Osteoblast (primary cell): ENCODE data around the gene SORCS3. TPM values are rescaled to one million over a fixed set of nuclear protein-coding genes. Genes with fewer than 3 reads are reported as not detected.
A peak's percentile ranks its signal among the peaks of the same experiment; 100 is the strongest.

ENCODE experiments used
- DNase-seq: peaks from one replicate; pipeline ENCODE4 v3.0.0; 2011; ENCODE audit warnings: low spot score, mixed read lengths; ENCODE audit not compliant: insufficient read length; ENCODE audit errors: missing footprints
- H2AFZ ChIP-seq: 2 replicates; pipeline ENCODE4 v1.6.0; 2011; ENCODE audit warnings: mild to moderate bottlenecking, low read length
- H3K27ac ChIP-seq: 2 replicates; pipeline ENCODE4 v1.5.1; 2011; ENCODE audit warnings: mild to moderate bottlenecking, low read depth, low read length, moderate library complexity
- H3K27me3 ChIP-seq: 2 replicates; pipeline ENCODE4 v1.6.0; 2012; ENCODE audit warnings: mild to moderate bottlenecking, control low read depth, inconsistent platforms, low read length, moderate library complexity; ENCODE audit not compliant: insufficient read depth
- H3K36me3 ChIP-seq: 2 replicates; pipeline ENCODE4 v1.5.1; 2011; ENCODE audit warnings: mild to moderate bottlenecking, low read length, control low read depth, moderate library complexity; ENCODE audit not compliant: insufficient read depth
- H3K4me1 ChIP-seq: 2 replicates; pipeline ENCODE4 v1.5.1; 2011; ENCODE audit warnings: mild to moderate bottlenecking, low read length, control low read depth, moderate library complexity; ENCODE audit not compliant: insufficient read depth
- H3K4me2 ChIP-seq: 2 replicates; pipeline ENCODE4 v1.6.0; 2011; ENCODE audit warnings: mild to moderate bottlenecking, low read length; ENCODE audit not compliant: insufficient read depth
- H3K4me3 ChIP-seq: fragments of 200-600 bp; sonication (generic); 3 replicates; pipeline ENCODE4 v1.5.1; 2012; ENCODE audit warnings: mild to moderate bottlenecking, low read length, inconsistent platforms; ENCODE audit not compliant: insufficient read depth
- H3K79me2 ChIP-seq: 2 replicates; pipeline ENCODE4 v1.6.0; 2012; ENCODE audit warnings: mild to moderate bottlenecking, low read length, control low read depth, inconsistent platforms; ENCODE audit not compliant: insufficient read depth
- H3K9me3 ChIP-seq: 2 replicates; pipeline ENCODE4 v1.5.1; 2011; ENCODE audit warnings: low read depth, low read length, control low read depth
- H4K20me1 ChIP-seq: 2 replicates; pipeline ENCODE4 v1.6.0; 2012; ENCODE audit warnings: mild to moderate bottlenecking, low read length, control low read depth; ENCODE audit not compliant: insufficient read depth
- CTCF ChIP-seq: IDR thresholded peaks from 2 replicates; pipeline ENCODE4 v1.5.1; 2011; ENCODE audit warnings: mild to moderate bottlenecking, low read depth, low read length, moderate library complexity; ENCODE audit errors: extremely low read depth
- total RNA-seq: library from RNA; depleted of rRNA; stranded (reverse); fragments of >200 nt; gene quantifications from 2 replicates; pipeline ENCODE4 v1.2.3, GENCODE V29; 2012

Gene SORCS3
- total RNA-seq, 1 donor: not detected

DNA sequence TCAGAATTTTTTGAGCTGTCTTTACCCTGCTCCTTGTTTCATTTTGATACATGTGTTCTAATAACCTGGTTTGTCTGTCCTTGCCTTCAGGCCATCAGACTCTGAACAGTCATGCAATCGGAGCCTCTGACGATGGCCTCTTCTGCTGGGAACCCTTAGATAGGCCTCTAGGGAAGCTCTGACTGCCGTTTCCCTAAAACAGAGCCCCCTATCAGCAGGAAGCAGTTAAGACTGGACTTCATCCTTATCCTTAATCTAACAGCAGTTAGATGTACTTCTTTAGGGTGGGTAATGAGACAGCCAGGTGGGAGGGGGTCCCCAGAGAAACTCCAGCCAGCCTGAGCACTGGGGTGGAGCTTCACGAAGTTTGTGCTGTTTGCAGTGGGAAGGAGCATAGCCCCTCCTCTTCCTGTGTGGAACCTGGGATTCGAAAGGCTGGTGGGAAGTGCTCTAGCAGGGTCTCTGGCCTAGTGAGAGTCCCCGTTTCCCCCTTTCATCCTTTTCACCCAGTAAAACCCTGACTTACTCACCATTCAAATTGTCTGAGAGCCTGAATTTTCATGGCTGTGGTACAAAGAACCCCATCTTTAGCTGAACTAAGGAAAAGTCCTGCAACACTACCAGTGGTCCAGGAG, 28.4 kb upstream of the SORCS3 start:
- H3K4me2 ChIP-seq: no peak overlapping the region
- no peak for DNase-seq
- no peaks in the 10 kb centered on the region for H3K36me3 ChIP-seq

DNA sequence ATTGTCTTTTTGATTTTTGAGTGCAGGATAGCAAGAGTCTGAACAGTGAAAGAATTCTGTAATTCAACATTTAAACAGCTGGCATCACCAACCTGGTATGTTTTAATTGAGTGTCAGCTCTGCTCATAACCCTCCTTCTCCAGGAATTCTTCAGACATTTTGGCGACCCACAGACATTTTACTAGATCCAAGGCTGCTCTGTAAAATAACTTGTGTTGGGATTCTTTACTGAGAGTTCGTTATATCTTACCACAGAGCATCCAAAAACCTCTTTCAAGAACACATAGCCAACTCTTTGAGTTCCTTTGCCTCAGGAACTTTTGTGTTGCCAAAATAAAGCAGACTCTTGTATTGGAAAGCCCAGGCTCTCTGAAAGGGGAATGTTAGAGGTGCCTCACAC, 27.7 kb upstream of the SORCS3 start:
- no peaks in the 10 kb centered on the region for H3K4me1 ChIP-seq
- no peaks in the 10 kb centered on the region for H3K9me3 ChIP-seq
- no peaks in the 10 kb centered on the region for H3K27me3 ChIP-seq
- no peak overlapping the region for H2AFZ ChIP-seq
- no peak overlapping the region for H3K4me2 ChIP-seq
- H3K36me3 ChIP-seq: no peaks in the 10 kb centered on the region
- no peaks in the 10 kb centered on the region for H4K20me1 ChIP-seq
- no peak overlapping the region for H3K27ac ChIP-seq
- DNase-seq: no peak
- H3K79me2 ChIP-seq: no peaks in the 10 kb centered on the region
- no peak for TF ChIP-seq CTCF
- no peak overlapping the region for H3K4me3 ChIP-seq

More for the DNA sequence above, 28.4 kb upstream of the SORCS3 start:
- Histone ChIP-seq H3K4me1 (no peaks in the 10 kb centered on the region), H2AFZ (no peak overlapping the region), H3K4me3 (no peak overlapping the region), H3K9me3 (no peaks in the 10 kb centered on the region), H3K79me2 (no peaks in the 10 kb centered on the region), H3K27me3 (no peaks in the 10 kb centered on the region), H3K27ac (no peak overlapping the region), H4K20me1 (no peaks in the 10 kb centered on the region)
- no peak for TF ChIP-seq CTCF

DNA sequence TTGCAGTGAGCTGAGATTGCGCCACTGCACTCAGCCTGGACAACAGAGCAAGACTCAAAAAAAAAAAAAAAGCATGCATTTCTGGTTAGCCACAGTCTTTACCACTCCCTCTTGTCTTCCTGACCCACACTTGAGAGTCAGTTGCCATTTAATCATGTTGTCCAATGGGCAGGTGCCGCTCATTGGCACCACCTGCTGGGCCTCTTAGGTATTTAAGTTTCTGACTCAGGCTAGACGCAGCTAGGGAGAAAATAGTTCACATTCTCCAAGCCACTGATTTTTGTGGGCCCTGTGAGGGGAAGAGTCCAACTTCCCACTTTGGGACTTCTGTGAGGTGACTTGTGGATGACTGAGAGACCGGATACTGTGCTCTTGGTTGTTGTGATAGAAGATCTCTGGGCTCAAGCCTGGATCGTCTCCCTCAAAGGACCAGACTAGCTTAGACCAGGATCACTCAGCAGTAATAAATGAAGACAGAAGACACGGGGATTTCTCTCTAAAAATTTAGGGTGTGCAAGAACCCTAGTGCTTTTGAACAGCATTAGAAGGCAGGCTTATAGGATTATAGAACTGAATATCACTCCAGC, 26.8 kb upstream of the SORCS3 start:
- TF ChIP-seq CTCF: peak; percentile 55
- Histone ChIP-seq H3K36me3 (no peaks in the 10 kb centered on the region), H3K4me1 (no peaks in the 10 kb centered on the region), H3K4me2 (no peak overlapping the region), H4K20me1 (no peaks in the 10 kb centered on the region), H3K4me3 (no peak overlapping the region), H2AFZ (no peak overlapping the region), H3K27ac (no peak overlapping the region), H3K79me2 (no peaks in the 10 kb centered on the region), H3K9me3 (no peaks in the 10 kb centered on the region), H3K27me3 (no peaks in the 10 kb centered on the region)
- DNase-seq: no peak

GRCh38 chr10:104615136-104615535, 26.0 kb upstream of the SORCS3 start:
- Histone ChIP-seq H3K79me2 (no peaks in the 10 kb centered on the region), H3K27me3 (no peaks in the 10 kb centered on the region), H3K4me2 (no peak overlapping the region), H3K4me3 (no peak overlapping the region), H3K36me3 (no peaks in the 10 kb centered on the region), H3K9me3 (no peaks in the 10 kb centered on the region), H3K27ac (no peak overlapping the region), H4K20me1 (no peaks in the 10 kb centered on the region), H3K4me1 (no peaks in the 10 kb centered on the region), H2AFZ (no peak overlapping the region)
- no peak for DNase-seq
- TF ChIP-seq CTCF: no peak
